SKM-1 (cell line): ENCODE data around the gene SLC49A4.

ENCODE experiments used
- DNase-seq: peaks from one replicate; lab custom pipeline; 2025; ENCODE audit not compliant: unreplicated experiment; lab: John Stamatoyannopoulos, UW

SLC49A4 gene

GRCh38 chr3:122785231-122785630, 9.6 kb upstream of the SLC49A4 start:
- no peak for DNase-seq

- DNase-seq: no peak
Observed at GRCh38 chr3:122786066-122786465, 8.8 kb upstream of the SLC49A4 start.

GRCh38 chr3:122787872-122788271, 7.0 kb upstream of the SLC49A4 start:
- no peak for DNase-seq

- DNase-seq: no peak
Observed at GRCh38 chr3:122789585-122790273, 5.1 kb upstream of the SLC49A4 start.

- DNase-seq: no peak
Observed at GRCh38 chr3:122793568-122794416, 1.1 kb upstream of the SLC49A4 start, which contains the start of gene HSPBAP1. HSPBAP1 (minus strand) TSS chr3:122793831; CDS start chr3:122793680, 151 bp downstream.

GRCh38 chr3:122794483-122794778, 438 bp upstream of the SLC49A4 start:
- DNase-seq: no peak

- no peak for DNase-seq
Observed at GRCh38 chr3:122795674-122796195, 866 bp downstream of the SLC49A4 start.

- no peak for DNase-seq
Observed at GRCh38 chr3:122797291-122797690, 2.4 kb downstream of the SLC49A4 start.

- no peak for DNase-seq
Observed at GRCh38 chr3:122799322-122799721, 4.5 kb downstream of the SLC49A4 start.

GRCh38 chr3:122800031-122800430, 5.2 kb downstream of the SLC49A4 start:
- DNase-seq: no peak

- no peak for DNase-seq
Observed at GRCh38 chr3:122800706-122801237, 5.9 kb downstream of the SLC49A4 start.

- DNase-seq: no peak
Observed at GRCh38 chr3:122802323-122802722, 7.5 kb downstream of the SLC49A4 start.

GRCh38 chr3:122803977-122804376, 9.1 kb downstream of the SLC49A4 start:
- DNase-seq: no peak

- no peak for DNase-seq
Observed at GRCh38 chr3:122810734-122811133, 15.9 kb downstream of the SLC49A4 start.

- DNase-seq: no peak
Observed at GRCh38 chr3:122816587-122816986, 21.7 kb downstream of the SLC49A4 start.

GRCh38 chr3:122824465-122825381, 29.9 kb downstream of the SLC49A4 start:
- DNase-seq: no peak

- no peak for DNase-seq
Observed at GRCh38 chr3:122825460-122825859, 30.6 kb downstream of the SLC49A4 start.

GRCh38 chr3:122826278-122826677, 31.4 kb downstream of the SLC49A4 start:
- no peak for DNase-seq

GRCh38 chr3:122828281-122828680, 33.4 kb downstream of the SLC49A4 start:
- no peak for DNase-seq

GRCh38 chr3:122835590-122835989, 40.7 kb downstream of the SLC49A4 start:
- no peak for DNase-seq

GRCh38 chr3:122843604-122844003, 48.7 kb downstream of the SLC49A4 start:
- DNase-seq: no peak
